K562 (cell line): ENCODE data around the gene LY6G6F. TPM values are rescaled to one million over a fixed set of nuclear protein-coding genes. Genes with fewer than 3 reads are reported as not detected.
A peak's percentile ranks its signal among the peaks of the same experiment; 100 is the strongest.

Source experiments
- ATF3 ChIP-seq, 2 experiments: fragments of 450-650 bp in 1 of 2; sonication (generic) in 1 of 2; formaldehyde crosslinking in 1 of 2; IDR thresholded peaks in 1 of 2; conservative IDR thresholded peaks in 1 of 2; 2 replicates each; pipeline versions ENCODE4 v1.6.1 to v1.8.1; 2016 to 2023; ENCODE audit warnings: mild to moderate bottlenecking in 2 of 2, moderate library complexity in 2 of 2, inconsistent platforms in 1 of 2, missing genetic modification reagents in 1 of 2
- CHD4 ChIP-seq: fragments of 200-600 bp; sonication (generic); IDR thresholded peaks from 3 replicates; pipeline ENCODE4 v1.6.1; 2012; ENCODE audit warnings: low read depth, mild to moderate bottlenecking, mixed read lengths, low read length, inconsistent platforms; ENCODE audit not compliant: insufficient read depth, insufficient replicate concordance, poor library complexity, severe bottlenecking
- CSDE1 ChIP-seq, 2 experiments: fragments of 450-650 bp; IDR thresholded peaks; 2 replicates each; pipeline ENCODE4 v1.6.1; 2016; ENCODE audit warnings: mild to moderate bottlenecking in 1 of 2
- E2F1 ChIP-seq: sonication (generic); formaldehyde crosslinking; IDR thresholded peaks from 2 replicates; pipeline ENCODE4 v1.8.1; 2023; ENCODE audit warnings: mild to moderate bottlenecking, missing genetic modification reagents, moderate library complexity
- ESRRA ChIP-seq: fragments of 450-650 bp; IDR thresholded peaks from 2 replicates; pipeline ENCODE4 v1.6.1; 2014; ENCODE audit warnings: low read depth, mild to moderate bottlenecking, moderate library complexity, borderline replicate concordance
- IFI16 ChIP-seq: fragments of 250-450 bp; sonication (Bioruptor Pico); IDR thresholded peaks from 2 replicates; pipeline ENCODE4 v2.1.2; 2022; ENCODE audit warnings: mild to moderate bottlenecking, inconsistent platforms
- OTX1 ChIP-seq: fragments of 450-650 bp; formaldehyde crosslinking; IDR thresholded peaks from 2 replicates; pipeline ENCODE4 v1.4.0; 2022; ENCODE audit warnings: mild to moderate bottlenecking
- POU5F1 ChIP-seq: fragments of 150-350 bp; IDR thresholded peaks from 2 replicates; pipeline ENCODE4 v1.6.1; 2014; ENCODE audit warnings: borderline replicate concordance, low read length, low read depth, mild to moderate bottlenecking; ENCODE audit not compliant: partially characterized antibody
- SMAD4 ChIP-seq: fragments of 250-450 bp; sonication (Bioruptor Pico); conservative IDR thresholded peaks from 2 replicates; pipeline ENCODE4 v1.8.0; 2021; ENCODE audit warnings: inconsistent platforms, mild to moderate bottlenecking, moderate library complexity
- SMARCA5 ChIP-seq: fragments of 450-650 bp; IDR thresholded peaks from 2 replicates; pipeline ENCODE4 v1.6.1; 2016
- TSHZ1 ChIP-seq: fragments of 250-450 bp; sonication (Bioruptor Pico); IDR thresholded peaks from 2 replicates; pipeline ENCODE4 v1.4.0; 2020; ENCODE audit warnings: mild to moderate bottlenecking, moderate library complexity
- YBX1 ChIP-seq: fragments of 450-650 bp; IDR thresholded peaks from 2 replicates; pipeline ENCODE4 v1.7.1; 2016; ENCODE audit warnings: mild to moderate bottlenecking
- ZKSCAN3 ChIP-seq: fragments of 250-450 bp; sonication (Bioruptor Pico); IDR thresholded peaks from 2 replicates; pipeline ENCODE4 v1.4.0; 2020
- ZNF316 ChIP-seq: fragments of 450-650 bp; IDR thresholded peaks from 2 replicates; pipeline ENCODE4 v1.6.1; 2016
- ZNF408 ChIP-seq: fragments of 250-450 bp; sonication (Bioruptor Pico); IDR thresholded peaks from 2 replicates; pipeline ENCODE4 v1.4.0; 2020; ENCODE audit warnings: low read depth, mild to moderate bottlenecking, moderate library complexity
- ZNF586 ChIP-seq: fragments of 450-650 bp; formaldehyde crosslinking; conservative IDR thresholded peaks from 2 replicates; pipeline ENCODE4 v1.4.0; 2020; ENCODE audit warnings: mild to moderate bottlenecking, moderate library complexity
- ZNF609 ChIP-seq: sonication (generic); formaldehyde crosslinking; IDR thresholded peaks from 2 replicates; pipeline ENCODE4 v1.8.1; 2023; ENCODE audit warnings: missing genetic modification reagents, mild to moderate bottlenecking, borderline replicate concordance
- polyA plus RNA-seq, 8 experiments: library from polyadenylated mRNA; depleted of rRNA in 4 of 8; stranded (reverse) in 5 of 8; unstranded in 3 of 8; fragments of >200 nt; fragmentation: Nextera tagmentation in 2 of 8; fragmentation: Illumina TruSeq in 1 of 8; extraction: Ambion mirVana in 2 of 8; extraction: Trizol in 1 of 8; gene quantifications; 2 replicates each; pipeline versions ENCODE4 v1.2.1 to v1.2.3, GENCODE V29; 2011 to 2014; ENCODE audit warnings: inconsistent platforms in 1 of 8, missing spikeins in 1 of 8
- total RNA-seq, 7 experiments: library from RNA; depleted of rRNA in 6 of 7; stranded (reverse); fragments of >200 nt in 6 of 7; fragmentation: Illumina TruSeq in 2 of 7; extraction: Trizol in 2 of 7; gene quantifications; 2 replicates each; pipeline versions ENCODE4 v1.2.1 to v1.2.3, GENCODE V29; 2011 to 2021; ENCODE audit warnings: low replicate concordance in 1 of 7

Gene LY6G6F
- total and polyA plus RNA-seq, 9 of the 15 experiments (the other 6 are each of a cell fraction or from before 2014, with no cell fraction given), result 0.14 to 0.50 (median 0.28) TPM; not detected in 2

GRCh38 chr6:31734247-31734820, 27.7 kb downstream of the LY6G6F start (continued):
- peak; percentile 86 for TF ChIP-seq ZNF609 (CRISPR knock-in tag)
- no peak for TF ChIP-seq ATF3 (IDR thresholded peaks at IDR 0.05)
- 0 out of 2 replicates have a peak, but pooled peaks have one; percentile 96 for TF ChIP-seq ATF3 (CRISPR knock-in tag; conservative IDR thresholded peaks at IDR 0.05)
- TF ChIP-seq POU5F1, result peak; percentile 28
- no peak for TF ChIP-seq ZKSCAN3 (CRISPR knock-in tag)
- no peak for TF ChIP-seq ESRRA
- TF ChIP-seq CHD4, result peak; percentile 82
- no peak for TF ChIP-seq SMAD4
- peak; percentile 78 for TF ChIP-seq ZNF316
- TF ChIP-seq SMARCA5, result peak; percentile 44; the same call in 1 of the 2 replicates
- TF ChIP-seq YBX1, result no peak
- TF ChIP-seq OTX1 (CRISPR knock-in tag), result peak; percentile 62; the same call in 1 of the 2 replicates
- no peak for TF ChIP-seq IFI16 (CRISPR knock-in tag)
- TF ChIP-seq E2F1, result peak; percentile 70; the same call in 1 of the 2 replicates
- TF ChIP-seq TSHZ1 (CRISPR knock-in tag), result no peak
- 0 out of 2 replicates have a peak, but pooled peaks have one; percentile 5 for TF ChIP-seq ZNF586
- peak in 1 of 2 experiments; percentile 34; a peak in 1 of 4 replicates for TF ChIP-seq CSDE1 (IDR thresholded peaks at IDR 0.05)
- TF ChIP-seq ZNF408 (CRISPR knock-in tag), result no peak
